Cardiac ventricle fibroblast (primary cell): ENCODE data around the gene ATP8A2. TPM values are rescaled to one million over a fixed set of nuclear protein-coding genes. Genes with fewer than 3 reads are reported as not detected.

Experiments
- total RNA-seq: library from RNA; depleted of rRNA; stranded (reverse); fragments of >200 nt; gene quantifications from 2 replicates; pipeline ENCODE4 v1.2.3, GENCODE V29; 2015

Gene ATP8A2
- total RNA-seq: not detected in 2 replicates

DNA sequence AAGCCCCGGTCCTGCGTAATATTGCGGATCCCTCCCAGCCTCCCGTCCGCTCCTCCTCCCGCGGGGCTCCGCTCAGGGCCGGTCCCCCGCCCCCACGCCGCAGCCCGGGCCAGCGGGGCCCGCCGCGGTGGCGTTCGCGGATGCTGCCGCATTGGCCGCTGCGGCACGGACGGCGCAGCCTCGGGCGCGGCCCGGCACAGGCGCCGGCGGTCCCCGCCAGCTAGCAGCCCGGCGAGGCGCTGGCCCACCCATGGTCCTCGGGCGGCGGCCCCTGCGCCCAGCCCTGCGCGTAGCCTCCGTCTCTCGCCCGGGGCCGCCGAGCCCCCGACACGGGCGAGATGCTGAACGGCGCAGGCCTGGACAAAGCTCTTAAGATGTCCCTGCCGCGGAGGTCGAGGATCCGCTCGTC, at the start of gene ATP8A2:
Gene ATP8A2 (plus strand): TSS at position 100 of the 409 bp plus-strand sequence. CDS start 239 bp downstream, at position 339.

DNA sequence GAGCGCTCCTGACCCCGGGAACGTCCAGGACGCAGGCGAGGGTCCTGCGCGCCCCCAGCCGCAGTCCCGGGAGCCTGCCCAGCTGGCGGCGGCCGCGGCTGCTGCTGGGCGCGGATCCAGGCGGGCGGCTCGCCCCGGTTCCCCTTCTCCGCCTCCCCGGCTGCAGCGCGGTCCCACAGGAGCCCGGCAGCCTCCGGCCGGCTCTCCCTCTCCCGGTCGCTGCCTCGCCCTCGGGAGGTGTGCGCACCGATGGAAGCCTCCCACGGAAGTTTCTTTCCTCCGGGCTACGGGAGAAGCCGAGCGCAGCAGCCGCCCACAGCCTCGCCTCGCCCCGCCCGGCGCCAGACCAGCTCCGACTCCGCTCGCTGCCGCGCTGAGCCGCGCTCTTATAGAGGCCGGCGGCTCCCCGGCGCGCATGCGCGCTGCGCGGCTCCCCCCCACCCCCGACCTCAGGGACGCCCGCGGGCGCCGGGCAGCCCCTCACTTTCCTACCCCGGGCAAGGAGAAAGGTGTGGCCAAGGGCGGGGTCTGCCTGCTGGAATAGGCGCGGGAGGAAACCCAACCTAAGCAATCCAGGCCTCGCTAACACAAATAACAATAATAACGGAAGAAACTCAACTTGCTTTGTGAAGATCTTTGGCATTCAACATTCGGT, 680.0 kb downstream of the ATP8A2 start, which contains the start of gene SHISA2:
Gene SHISA2 (minus strand): TSS at position 360 of the 655 bp plus-strand sequence. CDS start 1,041 bp downstream, outside the sequence.

Other genes starting within 250 kb of the ATP8A2 start
- not detected in 2 replicates for gene AMER2, start 199.7 kb upstream of the ATP8A2 start, total RNA-seq
- 9.9 and 10.0 TPM in 2 replicates for gene MTMR6, start 84.5 kb upstream of the ATP8A2 start, total RNA-seq
- 33.6 and 36.6 TPM in 2 replicates for gene NUP58, start 70.3 kb upstream of the ATP8A2 start, total RNA-seq